GM18873 (cell line): Measurements from ENCODE around the gene CD79A.

Experiments
- ATAC-seq: cut with Tn5 transposase; IDR thresholded peaks from one replicate; pipeline ENCODE4 v1.9.1; 2021; ENCODE audit warnings: mild to moderate bottlenecking, moderate library complexity, moderate number of reproducible peaks; ENCODE audit not compliant: unreplicated experiment, low FRiP score

The CD79A gene

GRCh38 chr19:41917676-41918075 lies 40.6 kb downstream of the CD79A start:
- ATAC-seq = no peak

- no peak for ATAC-seq
Observed at GRCh38 chr19:41918095-41918494, 41.0 kb downstream of the CD79A start.

- no peak for ATAC-seq
Observed at GRCh38 chr19:41918653-41919244, 41.7 kb downstream of the CD79A start.

- no peak for ATAC-seq
Observed at GRCh38 chr19:41919948-41920712, 43.1 kb downstream of the CD79A start.

- ATAC-seq = no peak
Observed at GRCh38 chr19:41920882-41921576, 44.0 kb downstream of the CD79A start.

- no peak for ATAC-seq
Observed at GRCh38 chr19:41921577-41922576, 44.8 kb downstream of the CD79A start.

- no peak for ATAC-seq
Observed at GRCh38 chr19:41922585-41922984, 45.5 kb downstream of the CD79A start.

GRCh38 chr19:41923045-41923788 lies 46.1 kb downstream of the CD79A start:
- no peak for ATAC-seq

GRCh38 chr19:41924151-41925145 lies 47.4 kb downstream of the CD79A start:
- no peak for ATAC-seq

GRCh38 chr19:41925208-41926003 lies 48.3 kb downstream of the CD79A start:
- no peak for ATAC-seq

GRCh38 chr19:41926028-41926762 lies 49.1 kb downstream of the CD79A start:
- no peak for ATAC-seq

GRCh38 chr19:41926763-41927496 lies 49.9 kb downstream of the CD79A start:
- no peak for ATAC-seq

GRCh38 chr19:41927497-41928192 lies 50.6 kb downstream of the CD79A start:
- ATAC-seq = no peak

- ATAC-seq = no peak
Observed at GRCh38 chr19:41928221-41928683, 51.2 kb downstream of the CD79A start, which contains the start of gene ERFL. Gene ERFL, minus strand, starts transcription at chr19:41928449. Its CDS starts 15,530 bp downstream, at chr19:41912919.

- no peak for ATAC-seq
Observed at GRCh38 chr19:41928754-41929535, 51.9 kb downstream of the CD79A start.
